ENCODE measurements around the gene ETFA.

GRCh38 chr15:76169018-76169417, 142.3 kb downstream of the ETFA start:
- TF ChIP-seq POLR2AphosphoS5 (IDR thresholded peaks at IDR 0.05) = no peak
- TF ChIP-seq POLR2A (IDR thresholded peaks at IDR 0.05) = no peak
- TF ChIP-seq CTCF (IDR thresholded peaks at IDR 0.05) = no peak
- TF ChIP-seq EP300 (IDR thresholded peaks at IDR 0.05) = no peak

Data from sigmoid colon (tissue), 4 donors.